Spinal cord (tissue), 10 donors: ENCODE measurements around the gene DDR2. TPM values are rescaled to one million over a fixed set of nuclear protein-coding genes. Genes with fewer than 3 reads are reported as not detected.

Source experiments
- DNase-seq, 6 donors: peaks; one replicate each; pipeline versions ENCODE4 v3.0.0 to v3.0.0-alpha.2; 2013 to 2015; ENCODE audit warnings: low spot score in 6 of 6, low read depth in 4 of 6
- H3K27ac ChIP-seq: one replicate; pipeline ENCODE4 v1.5.1; 2013; ENCODE audit warnings: low read depth, low read length, control low read depth
- H3K27me3 ChIP-seq: one replicate; pipeline ENCODE4 v1.6.1; 2013; ENCODE audit warnings: low read length; ENCODE audit not compliant: control insufficient read depth, insufficient read depth
- H3K36me3 ChIP-seq: one replicate; pipeline ENCODE4 v1.6.1; 2013; ENCODE audit warnings: low read length; ENCODE audit not compliant: control insufficient read depth, insufficient read depth
- H3K4me1 ChIP-seq: one replicate; pipeline ENCODE4 v1.6.1; 2013; ENCODE audit warnings: low read length; ENCODE audit not compliant: control insufficient read depth, insufficient read depth
- H3K4me3 ChIP-seq: one replicate; pipeline ENCODE4 v1.5.1; 2013; ENCODE audit warnings: low read depth, low read length, control low read depth
- H3K9me3 ChIP-seq: one replicate; pipeline ENCODE4 v1.6.1; 2013; ENCODE audit warnings: low read length; ENCODE audit not compliant: control insufficient read depth, insufficient read depth
- WGBS: methylation state at CpG from one replicate; pipeline ENCODE4 v1.1.5; 2013; ENCODE audit warnings: missing lambda C conversion rate; ENCODE audit not compliant: insufficient coverage; 5-methylcytosine and 5-hydroxymethylcytosine counted together
- polyA plus RNA-seq, 2 donors: library from polyadenylated mRNA; unstranded; fragments of 120-200 nt; gene quantifications; one replicate each; pipeline ENCODE4 v1.2.1, GENCODE V29; 2013; ENCODE audit not compliant: insufficient read length in 2 of 2
- total RNA-seq, 2 donors: library from RNA; depleted of rRNA in 1 of 2; stranded (reverse); fragments of 120-200 nt in 1 of 2; fragments of >200 nt in 1 of 2; gene quantifications; one replicate each; pipeline versions ENCODE4 v1.2.3 to v1.2.4, GENCODE V29; 2013 to 2014
- donor health status: healthy.

DDR2 gene
- total and polyA plus RNA-seq, 4 donors = 11.1 to 96.3 (median 28.6) TPM

DNA sequence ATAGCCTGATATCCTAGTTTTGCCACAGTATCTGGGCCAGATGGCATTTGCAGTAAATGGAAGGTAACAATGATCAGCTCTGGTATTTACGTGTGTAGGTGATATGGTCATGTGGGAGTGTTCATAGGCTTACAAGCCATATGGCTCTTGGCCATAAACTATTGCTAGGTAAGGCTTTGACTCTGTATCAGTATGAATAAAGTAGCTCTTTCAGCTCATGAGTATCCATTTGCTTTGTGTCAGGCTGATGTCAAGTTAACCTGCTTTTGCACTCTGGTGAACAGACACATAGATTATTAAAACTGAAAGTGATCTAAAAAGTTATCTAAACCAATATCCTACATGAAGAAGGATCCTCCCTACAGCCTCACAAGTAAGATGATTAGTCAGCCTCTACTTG lies 69.0 kb downstream of the DDR2 start:
- Histone ChIP-seq H3K27me3 (no peaks in the 10 kb centered on the region), H3K4me1 (peaks cover 6% of the 10 kb centered on the region), H3K9me3 (no peaks in the 10 kb centered on the region), H3K27ac (no peak overlapping the region), H3K4me3 (no peak overlapping the region), H3K36me3 (no peaks in the 10 kb centered on the region)
- no peak for DNase-seq
- 80% methylated on average over 1 of the region's 1 CpG for WGBS

DNA sequence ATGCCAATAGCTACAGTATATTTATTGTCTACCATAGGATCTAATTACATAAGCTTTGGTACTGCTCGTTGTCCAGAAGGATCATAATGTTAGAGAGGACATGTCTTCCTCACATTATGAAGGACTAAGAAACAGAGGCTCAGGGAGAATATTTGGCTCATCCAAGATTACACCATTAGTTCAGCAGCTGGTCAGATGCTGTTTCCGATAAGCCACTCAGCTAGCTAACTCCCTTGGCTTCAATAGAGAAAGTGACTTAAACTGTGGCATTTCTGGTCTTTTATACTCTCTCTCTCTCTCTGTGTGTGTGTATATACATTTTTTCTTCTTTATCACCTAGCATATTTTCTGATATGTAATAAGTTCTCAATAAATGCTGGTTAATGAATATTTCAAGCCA lies 70.4 kb downstream of the DDR2 start:
- no peak for DNase-seq
- Histone ChIP-seq H3K27ac (no peak overlapping the region), H3K9me3 (no peaks in the 10 kb centered on the region), H3K4me1 (no peaks in the 10 kb centered on the region), H3K36me3 (no peaks in the 10 kb centered on the region), H3K4me3 (no peak overlapping the region), H3K27me3 (no peaks in the 10 kb centered on the region)
- no CpG with 5 or more reads among the region's 2 CpGs for WGBS

DNA sequence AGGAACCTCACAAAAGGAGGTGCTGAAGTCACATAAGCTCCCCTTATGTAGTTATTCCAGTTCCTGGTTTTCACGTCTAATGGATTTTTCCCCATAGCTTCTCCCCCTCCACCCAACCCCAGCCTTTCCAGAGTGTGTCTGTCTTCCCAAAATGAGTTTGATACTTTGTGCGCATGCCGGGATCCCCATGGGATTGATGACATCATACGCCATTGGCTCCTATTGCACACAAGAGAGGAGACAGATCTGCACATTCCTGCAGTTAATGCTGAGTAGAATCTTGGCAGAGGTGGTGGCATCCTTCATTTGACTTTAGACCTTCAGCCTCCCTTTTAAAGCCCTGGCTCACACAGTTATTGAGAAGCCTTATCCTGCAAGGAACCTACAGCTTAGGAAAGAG lies 71.4 kb downstream of the DDR2 start:
- H3K36me3 ChIP-seq = no peaks in the 10 kb centered on the region
- no peaks in the 10 kb centered on the region for H3K9me3 ChIP-seq
- WGBS = 98% methylated on average over 4 of the region's 4 CpGs
- H3K4me3 ChIP-seq = no peak overlapping the region
- H3K27ac ChIP-seq = no peak overlapping the region
- DNase-seq = no peak
- no peaks in the 10 kb centered on the region for H3K27me3 ChIP-seq
- no peaks in the 10 kb centered on the region for H3K4me1 ChIP-seq

DNA sequence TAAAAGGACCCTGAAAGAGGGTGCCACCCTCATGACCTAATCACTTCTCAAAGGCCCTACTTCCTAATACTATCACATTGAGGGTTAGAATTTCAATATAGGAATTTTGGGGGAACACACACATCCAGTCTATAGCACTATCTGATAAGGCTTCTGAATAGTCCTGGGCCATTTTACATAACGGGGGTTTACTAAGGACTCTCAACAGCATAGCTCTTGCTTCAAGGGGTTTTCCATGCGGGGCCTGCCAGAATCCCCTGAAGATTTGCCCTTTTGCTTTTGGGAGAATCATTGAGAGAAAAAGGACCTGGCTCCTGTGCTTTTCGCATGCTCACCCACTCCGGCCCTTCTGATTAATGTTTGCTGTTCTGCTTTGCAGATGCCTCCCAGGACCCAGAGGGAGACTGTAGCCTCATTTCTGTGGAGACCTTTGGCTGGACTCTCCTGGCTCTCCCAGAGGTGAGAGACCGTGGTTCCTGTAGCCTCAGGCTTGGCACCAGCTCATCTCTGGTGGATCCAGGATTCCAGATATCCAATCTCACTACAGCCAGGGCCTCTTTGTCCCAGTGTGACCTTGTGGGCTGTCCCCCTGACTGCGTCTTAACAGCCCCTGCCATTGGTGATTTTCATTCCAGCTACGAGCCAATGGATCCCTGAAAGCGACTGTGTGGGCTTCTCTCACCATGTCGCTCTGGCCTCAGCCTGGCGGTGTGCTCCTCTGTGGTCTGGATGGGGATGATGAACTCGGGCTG lies 72.6 kb downstream of the DDR2 start:
- no peak for DNase-seq
- no peak overlapping the region for H3K27ac ChIP-seq
- H3K36me3 ChIP-seq = no peaks in the 10 kb centered on the region
- H3K27me3 ChIP-seq = no peaks in the 10 kb centered on the region
- H3K4me3 ChIP-seq = no peak overlapping the region
- no peaks in the 10 kb centered on the region for H3K4me1 ChIP-seq
- WGBS = 92% methylated on average over 6 of the region's 11 CpGs
- H3K9me3 ChIP-seq = no peaks in the 10 kb centered on the region

DNA sequence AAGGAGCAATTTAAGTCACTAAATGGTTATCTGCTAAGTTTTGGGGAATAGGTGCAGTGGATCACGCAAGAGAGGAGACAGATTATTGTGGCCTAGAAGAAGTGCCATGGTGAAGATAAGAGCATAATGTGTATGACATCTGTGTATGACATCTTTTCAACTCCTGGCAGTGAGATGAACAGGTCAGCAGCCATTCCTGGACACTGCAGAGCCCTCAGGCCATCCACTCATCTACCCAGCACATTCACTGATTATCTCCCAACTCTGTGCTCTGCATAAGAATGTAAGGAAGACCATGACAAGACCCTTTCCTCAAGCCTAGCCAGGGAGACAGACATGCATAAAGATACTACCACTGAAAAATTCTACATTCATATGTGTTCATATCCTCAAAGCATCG lies 73.7 kb downstream of the DDR2 start:
- whole genome bisulfite sequencing = no CpG with 5 or more reads among the region's 2 CpGs
- H3K27ac ChIP-seq = no peak overlapping the region
- no peaks in the 10 kb centered on the region for H3K36me3 ChIP-seq
- no peak overlapping the region for H3K4me3 ChIP-seq
- no peaks in the 10 kb centered on the region for H3K27me3 ChIP-seq
- H3K4me1 ChIP-seq = no peaks in the 10 kb centered on the region
- no peak for DNase-seq
- H3K9me3 ChIP-seq = no peaks in the 10 kb centered on the region

DNA sequence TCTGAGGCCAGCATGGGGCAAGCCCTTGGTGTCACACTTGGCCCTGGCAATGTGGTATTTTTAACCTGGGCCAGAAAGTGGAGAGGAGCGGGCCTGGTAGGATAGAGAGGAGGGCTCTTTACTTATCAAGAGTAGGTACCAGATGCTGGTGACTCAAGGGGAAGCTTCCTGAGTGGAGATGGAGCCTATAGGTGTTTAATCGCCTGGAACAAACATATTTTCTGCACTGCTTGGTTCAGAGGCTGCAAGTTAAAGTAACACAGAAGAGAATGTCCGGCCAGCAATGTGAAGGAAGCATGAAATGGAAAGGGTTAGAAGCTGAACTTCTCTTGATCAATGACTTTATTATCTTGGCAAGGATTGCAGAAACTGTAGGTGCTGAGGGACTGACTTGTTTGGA lies 74.3 kb downstream of the DDR2 start:
- Histone ChIP-seq H3K27ac (no peak overlapping the region), H3K4me3 (no peak overlapping the region), H3K4me1 (no peaks in the 10 kb centered on the region), H3K9me3 (no peaks in the 10 kb centered on the region), H3K36me3 (no peaks in the 10 kb centered on the region), H3K27me3 (no peaks in the 10 kb centered on the region)
- WGBS = 75% methylated on average over 3 of the region's 3 CpGs
- DNase-seq = no peak

DNA sequence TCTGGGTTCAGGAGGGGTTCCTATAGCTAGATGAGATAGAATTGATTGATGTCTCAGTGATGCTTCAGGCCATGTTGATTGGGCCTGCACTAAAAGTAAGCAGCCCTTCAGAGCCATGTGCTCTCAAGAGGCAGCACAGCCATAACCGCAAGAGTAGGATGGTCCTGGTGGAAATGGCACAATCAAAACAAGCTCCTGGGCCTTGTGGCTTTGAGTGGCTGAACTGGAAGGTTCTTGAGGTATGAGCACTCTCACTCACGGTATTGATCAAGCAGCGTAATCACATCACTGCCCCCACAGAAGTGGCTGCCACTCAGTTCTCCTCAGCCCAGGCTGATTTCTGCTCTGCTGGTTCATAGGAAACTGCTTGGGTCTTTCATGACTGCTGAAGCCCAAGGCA lies 76.0 kb downstream of the DDR2 start:
- Histone ChIP-seq H3K9me3 (no peaks in the 10 kb centered on the region), H3K27me3 (no peaks in the 10 kb centered on the region), H3K4me3 (no peak overlapping the region), H3K27ac (no peak overlapping the region), H3K36me3 (no peaks in the 10 kb centered on the region), H3K4me1 (no peaks in the 10 kb centered on the region)
- DNase-seq = no peak
- 100% methylated on average over 3 of the region's 3 CpGs for WGBS

DNA sequence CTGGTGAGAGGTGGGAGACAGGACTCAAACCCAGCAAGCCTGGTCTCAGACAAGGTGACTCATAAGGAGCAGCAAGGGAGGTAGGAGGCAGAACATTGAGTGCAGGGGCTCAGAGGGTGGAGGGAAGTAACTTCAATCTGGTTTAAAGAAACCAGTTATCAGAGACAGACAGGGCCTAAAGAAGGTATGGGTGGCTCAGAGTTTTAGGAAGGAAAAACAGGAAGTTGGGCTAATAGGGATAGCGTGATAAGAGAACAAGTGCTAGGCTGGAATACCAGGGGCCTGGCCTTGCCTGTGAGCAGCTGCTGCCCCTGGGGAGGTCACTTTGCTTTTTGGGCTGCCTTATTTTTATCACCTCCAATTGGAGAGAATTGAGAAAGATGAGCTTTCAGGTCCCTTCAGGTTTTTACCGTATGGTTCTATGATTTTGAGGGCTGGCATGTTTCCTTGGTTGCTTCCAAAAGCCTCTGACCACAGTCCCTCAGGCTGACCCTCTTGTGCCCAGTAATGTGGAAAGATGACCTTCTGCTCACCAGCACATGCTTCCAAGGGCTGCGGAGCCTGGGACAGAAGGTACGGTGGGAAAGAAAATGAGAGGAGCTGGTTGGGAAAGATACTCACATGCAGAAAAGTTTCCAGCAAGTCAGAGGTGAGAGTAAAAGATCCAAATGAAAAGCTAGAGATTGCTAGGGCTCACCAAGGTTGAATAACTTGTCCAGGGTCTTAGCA lies 77.0 kb downstream of the DDR2 start:
- H3K4me1 ChIP-seq = no peaks in the 10 kb centered on the region

DNA sequence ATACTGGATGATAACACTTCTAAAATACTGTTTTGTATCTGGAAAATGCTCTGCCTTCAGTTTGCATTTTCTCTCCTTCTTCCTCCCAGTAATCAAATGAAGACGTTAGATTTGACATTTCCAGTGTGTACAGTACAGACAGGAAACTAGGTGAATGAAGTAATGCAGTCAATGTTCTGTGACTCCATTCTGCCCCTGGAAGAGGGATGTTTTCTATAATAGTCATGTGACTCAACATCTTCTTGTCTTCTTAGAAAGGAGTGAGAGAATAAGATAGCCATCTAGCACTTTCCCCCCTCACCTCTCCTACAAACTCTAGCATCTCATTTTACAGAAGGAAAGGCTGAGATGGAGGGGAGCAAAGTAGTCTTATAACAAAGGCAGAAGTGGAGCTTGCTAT lies 77.6 kb downstream of the DDR2 start:
- Histone ChIP-seq H3K27me3 (no peaks in the 10 kb centered on the region), H3K4me3 (no peak overlapping the region), H3K27ac (no peak overlapping the region), H3K4me1 (no peaks in the 10 kb centered on the region), H3K36me3 (no peaks in the 10 kb centered on the region), H3K9me3 (no peaks in the 10 kb centered on the region)
- no peak for DNase-seq
- WGBS = no CpG with 5 or more reads among the region's 1 CpG

More for the DNA sequence above, 77.0 kb downstream of the DDR2 start:
- Histone ChIP-seq H3K4me3 (no peak overlapping the region), H3K27ac (no peak overlapping the region), H3K36me3 (no peaks in the 10 kb centered on the region), H3K9me3 (no peaks in the 10 kb centered on the region), H3K27me3 (no peaks in the 10 kb centered on the region)
- DNase-seq = no peak
- WGBS = 83% methylated on average over 4 of the region's 4 CpGs

DNA sequence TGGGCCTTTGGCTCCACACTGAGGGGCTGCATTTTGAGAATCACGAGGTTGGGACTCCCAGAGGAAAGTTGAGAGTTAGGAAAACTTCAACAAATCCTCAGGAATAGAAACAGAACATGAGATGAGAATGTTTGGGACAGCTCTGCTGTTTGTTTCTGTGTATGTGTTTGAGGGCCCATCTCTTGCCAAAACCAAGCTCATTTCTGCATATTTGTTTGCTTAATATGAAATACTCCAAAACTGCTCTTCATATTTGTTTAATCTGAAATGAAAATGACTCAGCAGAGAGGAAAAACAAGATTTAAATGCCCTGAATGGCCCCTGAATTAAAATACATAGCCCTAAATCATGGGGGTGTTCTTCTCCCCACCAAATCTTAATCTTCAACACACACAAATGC lies 78.1 kb downstream of the DDR2 start:
- H3K4me3 ChIP-seq = no peak overlapping the region
- no peaks in the 10 kb centered on the region for H3K27me3 ChIP-seq
- H3K27ac ChIP-seq = no peak overlapping the region
- H3K4me1 ChIP-seq = no peaks in the 10 kb centered on the region
- no peaks in the 10 kb centered on the region for H3K36me3 ChIP-seq
- no peaks in the 10 kb centered on the region for H3K9me3 ChIP-seq
- DNase-seq = no peak
- no CpG with 5 or more reads among the region's 1 CpG for WGBS
